ENCODE data around the gene LITAFD. TPM values are rescaled to one million over a fixed set of nuclear protein-coding genes. Genes with fewer than 3 reads are reported as not detected.

LITAFD gene
- total and polyA plus RNA-seq, 10 donors, result not detected

DNA sequence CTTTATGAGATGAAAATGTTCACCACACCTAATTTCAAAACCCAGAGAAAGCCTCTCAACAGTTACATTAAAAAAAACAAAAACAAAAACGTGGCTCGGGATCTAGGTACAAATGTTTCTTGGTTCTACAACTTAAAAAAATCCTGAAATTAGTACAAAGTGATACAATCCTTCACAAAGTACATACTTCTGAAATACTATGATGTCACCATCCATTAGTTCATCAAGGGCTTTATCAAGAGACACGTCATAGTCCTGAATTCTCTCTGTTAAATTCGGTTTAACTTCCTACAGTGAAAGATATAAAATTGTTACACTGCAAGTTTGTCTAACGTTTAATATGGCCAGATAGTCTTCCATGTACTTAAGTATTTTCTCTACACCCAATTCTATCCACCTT, 18.2 kb downstream of the LITAFD start:
- H3K4me1 ChIP-seq, result no peaks in the 10 kb centered on the region
- H3K36me3 ChIP-seq, result peaks cover 18 to 100% (median 99%) of the 10 kb centered on the region in 6 donors
- no peak for TF ChIP-seq POLR2AphosphoS5 (IDR thresholded peaks at IDR 0.05)
- TF ChIP-seq CTCF (IDR thresholded peaks at IDR 0.05 in 8 of 11, conservative IDR thresholded peaks at IDR 0.05 in 3 of 11), result no peak
- TF ChIP-seq POLR2A (IDR thresholded peaks at IDR 0.05), result no peak
- H3K27me3 ChIP-seq (replicated peaks in 1 of 7), result no peaks in the 10 kb centered on the region
- WGBS, 5 donors, result 86 to 92% (median 89%) methylated on average over 5 of the region's 5 CpGs
- H3K4me3 ChIP-seq, result no peak overlapping the region
- no peak overlapping the region for H3K27ac ChIP-seq
- no peak for DNase-seq
- no peaks in the 10 kb centered on the region for H3K9me3 ChIP-seq
- intact Hi-C loops (cut with DNase I; ENCODE audit: low total_unique reads), result no loop called here

DNA sequence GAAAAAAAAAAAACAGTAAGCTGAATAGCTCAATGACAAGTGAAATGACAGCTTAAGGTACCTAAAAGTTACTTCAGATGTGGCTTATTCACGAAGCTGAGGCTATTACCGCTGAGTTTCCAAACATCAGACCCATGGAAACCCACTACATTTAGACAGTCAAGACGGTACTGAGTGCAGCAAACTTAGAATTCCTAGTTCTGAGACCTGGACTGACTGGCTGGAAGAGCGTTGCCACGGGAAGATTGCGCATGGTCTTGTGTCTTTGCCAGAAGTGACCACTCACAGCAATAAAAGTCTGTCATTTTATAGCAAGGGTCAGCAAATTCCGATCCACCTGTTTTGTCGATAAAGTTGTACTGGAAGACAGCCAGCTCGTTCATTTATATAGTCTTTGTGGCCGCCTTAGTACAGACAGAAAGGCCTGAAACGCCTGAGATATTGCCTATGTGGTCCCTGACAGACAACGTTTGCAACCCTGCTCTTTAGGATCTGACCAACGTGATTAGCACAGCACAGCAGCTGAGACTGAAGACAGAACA, 19.2 kb downstream of the LITAFD start:
- Histone ChIP-seq H3K36me3 (peaks cover 18 to 100% (median 99%) of the 10 kb centered on the region in 6 donors), H3K4me1 (no peaks in the 10 kb centered on the region), H3K27ac (no peak overlapping the region), H3K4me3 (no peak overlapping the region), H3K9me3 (no peaks in the 10 kb centered on the region), H3K27me3 (replicated peaks in 1 of 7) (no peaks in the 10 kb centered on the region)
- intact Hi-C loops (cut with DNase I; ENCODE audit: low total_unique reads), result no loop called here
- WGBS, 5 donors, result 87 to 91% (median 90%) methylated on average over 13 of the region's 13 CpGs
- TF ChIP-seq POLR2A (IDR thresholded peaks at IDR 0.05) (no peak), POLR2AphosphoS5 (IDR thresholded peaks at IDR 0.05) (no peak), CTCF (IDR thresholded peaks at IDR 0.05 in 8 of 11, conservative IDR thresholded peaks at IDR 0.05 in 3 of 11) (no peak)
- DNase-seq, result no peak

- no peak for DNase-seq
- Histone ChIP-seq H3K27ac (no peak overlapping the region), H3K9me3 (no peaks in the 10 kb centered on the region), H3K4me1 (peaks cover 0 to 9% (median 0%) of the 10 kb centered on the region in 6 donors), H3K4me3 (no peak overlapping the region), H3K27me3 (replicated peaks in 1 of 7) (no peaks in the 10 kb centered on the region), H3K36me3 (peaks cover 9 to 100% (median 97%) of the 10 kb centered on the region in 6 donors)
- WGBS, 5 donors, result 94 to 96% (median 96%) methylated on average over 9 of the region's 9 CpGs
- no peak for TF ChIP-seq POLR2A (IDR thresholded peaks at IDR 0.05)
- TF ChIP-seq CTCF (IDR thresholded peaks at IDR 0.05 in 8 of 11, conservative IDR thresholded peaks at IDR 0.05 in 3 of 11), result no peak
- TF ChIP-seq POLR2AphosphoS5 (IDR thresholded peaks at IDR 0.05), result no peak
- intact Hi-C loops (cut with DNase I; ENCODE audit: low total_unique reads), result no loop called here
These were observed 20.9 kb downstream of the LITAFD start for GRCh38 chr16:8903004-8903403.

DNA sequence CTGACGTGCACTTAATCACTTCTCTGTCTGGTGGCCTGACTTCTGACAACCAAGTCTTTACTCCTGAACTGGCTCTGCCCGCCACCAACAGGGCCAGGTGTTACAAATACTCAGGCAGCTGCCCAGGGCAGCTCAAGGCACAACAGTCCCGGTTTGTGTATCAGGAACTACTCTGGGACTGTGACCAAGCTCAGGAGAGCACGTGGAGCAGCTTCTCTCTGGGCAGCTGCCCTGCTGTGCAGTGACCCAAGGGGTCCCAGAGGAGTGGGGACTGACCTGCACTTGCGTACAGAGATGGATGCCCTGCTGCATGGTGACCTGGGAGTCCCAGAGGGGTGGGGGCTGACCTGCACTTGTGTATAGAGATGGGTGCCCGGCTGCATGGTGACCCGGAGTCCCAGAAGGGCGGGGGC, 21.9 kb downstream of the LITAFD start:
- H3K4me1 ChIP-seq, result peaks cover 0 to 9% (median 2%) of the 10 kb centered on the region in 6 donors
- TF ChIP-seq POLR2AphosphoS5 (IDR thresholded peaks at IDR 0.05) (peak in 1 of 3 donors; percentile 47), POLR2A (IDR thresholded peaks at IDR 0.05) (no peak)
- WGBS, 5 donors, result 89 to 96% (median 95%) methylated on average over 6 to 8 of the region's 8 CpGs
- H3K27me3 ChIP-seq (replicated peaks in 1 of 7), result no peaks in the 10 kb centered on the region
- no peak overlapping the region for H3K27ac ChIP-seq
- no peak for DNase-seq
- H3K36me3 ChIP-seq, result peaks cover 9 to 100% (median 96%) of the 10 kb centered on the region in 6 donors
- no peak overlapping the region for H3K4me3 ChIP-seq
- intact Hi-C loops (cut with DNase I; ENCODE audit: low total_unique reads), result no loop called here
- no peaks in the 10 kb centered on the region for H3K9me3 ChIP-seq

Data from spleen (tissue), 11 donors.